RWPE1 (cell line): ENCODE measurements around the gene NOX3.
"Not testable (repeated sequence)": the region's sequence is repeated elsewhere in the genome, so short reads cannot be mapped to it uniquely, and the experiment has no call there.

Experiments used
- CTCF ChIA-PET: fragments of 350-600 bp; sonication (Branson Sonifier 250); formaldehyde crosslinking; extraction: SDS; loops from one replicate; lab custom pipeline; 2021; lab: Yijun Ruan, JAX
- POLR2A ChIA-PET: fragments of 400-600 bp; formaldehyde crosslinking; extraction: SDS; loops from one replicate; lab custom pipeline; 2020; ENCODE audit warnings: antibody characterized with exemption; ENCODE audit not compliant: low non-redundant PET; lab: Yijun Ruan, JAX
- DNase-seq: peaks from one replicate; pipeline ENCODE4 v3.0.0; 2012; ENCODE audit warnings: low spot score
- H3K27ac ChIP-seq: fragments of 450-650 bp; 2 replicates; pipeline ENCODE4 v1.5.1; 2017
- TF ChIP-seq, protein P1 (sequence below): fragments of 450-650 bp; conservative IDR thresholded peaks from 2 replicates; pipeline ENCODE4 v1.5.1; 2017; ENCODE audit warnings: low read depth, mild to moderate bottlenecking

NOX3 gene

DNA sequence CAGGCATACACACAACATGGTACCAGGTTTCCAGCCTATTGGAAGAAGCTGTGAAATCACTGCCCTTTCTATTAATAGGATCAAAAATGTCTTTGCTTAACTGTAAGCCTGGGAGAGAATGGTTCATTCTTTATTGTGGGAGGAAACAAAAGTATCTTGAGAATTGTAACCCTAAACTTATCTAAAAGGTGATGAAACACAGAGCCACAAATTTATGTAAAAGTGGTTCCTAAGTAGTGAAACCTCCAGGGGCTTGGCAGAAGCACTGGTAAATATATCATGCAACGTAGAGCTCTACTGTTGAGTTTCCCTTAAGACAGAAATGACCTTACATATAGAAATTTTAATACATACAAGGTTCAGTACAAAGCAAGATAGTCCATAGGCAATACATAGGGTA, 17.2 kb upstream of the NOX3 start:
- H3K27ac ChIP-seq, result no peak overlapping the region
- DNase-seq, result no peak
- TF ChIP-seq, protein P1, sequence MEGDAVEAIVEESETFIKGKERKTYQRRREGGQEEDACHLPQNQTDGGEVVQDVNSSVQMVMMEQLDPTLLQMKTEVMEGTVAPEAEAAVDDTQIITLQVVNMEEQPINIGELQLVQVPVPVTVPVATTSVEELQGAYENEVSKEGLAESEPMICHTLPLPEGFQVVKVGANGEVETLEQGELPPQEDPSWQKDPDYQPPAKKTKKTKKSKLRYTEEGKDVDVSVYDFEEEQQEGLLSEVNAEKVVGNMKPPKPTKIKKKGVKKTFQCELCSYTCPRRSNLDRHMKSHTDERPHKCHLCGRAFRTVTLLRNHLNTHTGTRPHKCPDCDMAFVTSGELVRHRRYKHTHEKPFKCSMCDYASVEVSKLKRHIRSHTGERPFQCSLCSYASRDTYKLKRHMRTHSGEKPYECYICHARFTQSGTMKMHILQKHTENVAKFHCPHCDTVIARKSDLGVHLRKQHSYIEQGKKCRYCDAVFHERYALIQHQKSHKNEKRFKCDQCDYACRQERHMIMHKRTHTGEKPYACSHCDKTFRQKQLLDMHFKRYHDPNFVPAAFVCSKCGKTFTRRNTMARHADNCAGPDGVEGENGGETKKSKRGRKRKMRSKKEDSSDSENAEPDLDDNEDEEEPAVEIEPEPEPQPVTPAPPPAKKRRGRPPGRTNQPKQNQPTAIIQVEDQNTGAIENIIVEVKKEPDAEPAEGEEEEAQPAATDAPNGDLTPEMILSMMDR, result no peak
- ChIA-PET POLR2A (no interaction called here), CTCF (interaction anchor here (0.6 kb wide), 1 partner anchor 544 kb away, joined by 5 read pairs; no protein-coding TSS in a partner anchor)

DNA sequence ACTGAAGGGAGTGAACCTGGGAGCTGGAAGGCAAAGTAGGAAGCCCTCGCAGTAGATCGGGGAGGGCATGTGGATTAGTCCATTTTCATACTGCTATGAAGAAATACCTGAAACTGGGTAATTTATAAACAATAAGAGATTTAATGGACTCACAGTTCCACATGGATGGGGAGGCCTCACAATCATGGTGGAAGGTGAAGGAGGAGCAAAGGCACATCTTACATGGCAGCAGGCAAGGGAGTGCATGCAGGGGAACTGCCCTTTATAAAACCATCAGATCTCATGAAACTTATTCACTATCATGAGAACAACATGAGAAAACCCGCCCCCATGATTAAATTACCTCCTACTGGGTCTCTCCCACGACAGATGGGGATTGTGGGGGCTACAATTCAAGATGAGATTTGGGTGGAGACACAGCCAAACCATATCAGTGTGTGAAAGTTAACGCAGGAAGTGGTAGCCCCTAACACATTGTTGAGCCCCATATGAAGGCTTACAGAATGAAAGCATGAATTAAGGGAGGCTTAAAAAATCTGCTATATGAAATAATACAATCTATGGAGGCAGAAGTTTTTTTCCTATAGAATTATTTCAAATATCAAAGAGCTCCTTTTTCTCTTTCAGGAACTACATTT, 15.5 kb upstream of the NOX3 start:
- POLR2A ChIA-PET, DNase-seq, H3K27ac ChIP-seq: not testable (repeated sequence)
- CTCF ChIA-PET, result interaction anchor here (0.6 kb wide), 1 partner anchor 63 kb away, joined by 5 read pairs; no protein-coding TSS in a partner anchor

DNA sequence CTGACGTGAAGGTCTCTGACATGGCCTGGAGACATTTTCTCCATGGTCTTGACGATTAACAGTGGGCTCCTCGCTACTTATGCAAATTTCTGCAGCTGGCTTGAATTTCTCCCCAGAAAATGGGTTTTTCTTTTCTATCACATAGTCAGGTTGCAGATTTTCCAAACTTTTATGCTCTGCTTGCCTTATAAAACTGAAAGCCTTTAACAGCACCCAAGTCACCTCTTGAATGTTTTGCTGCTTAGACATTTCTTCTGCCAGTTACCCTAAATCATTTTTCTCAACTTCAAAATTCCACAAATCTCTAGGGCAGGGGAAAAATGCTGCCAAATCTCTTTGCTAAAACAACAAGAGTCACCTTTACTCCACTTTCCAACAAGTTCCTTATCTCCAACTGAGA, 12.9 kb upstream of the NOX3 start:
- POLR2A ChIA-PET, result not testable (repeated sequence)

DNA sequence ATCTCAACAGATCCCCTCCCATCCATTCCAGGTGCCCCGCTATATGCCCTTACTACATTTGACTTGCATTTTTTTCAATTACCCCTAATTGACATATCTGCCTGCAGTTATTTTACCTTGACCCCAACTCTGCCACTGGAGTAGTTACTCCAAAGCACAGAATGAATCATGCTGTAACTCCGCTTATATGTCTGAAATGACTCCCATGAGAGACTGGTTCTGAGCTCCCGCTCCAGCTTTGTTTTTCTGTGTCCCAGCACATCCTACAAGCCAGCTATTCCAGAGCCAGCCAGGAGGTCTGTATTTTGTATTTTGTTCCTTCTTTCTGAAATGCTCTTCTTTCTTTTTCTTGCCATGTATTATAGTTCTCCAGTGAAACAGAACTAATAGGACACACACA, 10.9 kb upstream of the NOX3 start:
- no peak for DNase-seq
- TF ChIP-seq, protein P1, result no peak
- ChIA-PET POLR2A (no interaction called here), CTCF (no interaction called here)
- H3K27ac ChIP-seq, result no peak overlapping the region

More for the DNA sequence above, 12.9 kb upstream of the NOX3 start:
- H3K27ac ChIP-seq, CTCF ChIA-PET, DNase-seq: not testable (repeated sequence)

- no peak for DNase-seq
- TF ChIP-seq, protein P1, result no peak
- CTCF ChIA-PET, result no interaction called here
- no peak overlapping the region for H3K27ac ChIP-seq
- POLR2A ChIA-PET, result no interaction called here
Observed at GRCh38 chr6:155461556-155461955, 5.9 kb upstream of the NOX3 start.

- TF ChIP-seq, protein P1, result no peak
- POLR2A ChIA-PET, result no interaction called here
Observed at GRCh38 chr6:155454471-155454870, 1.2 kb downstream of the NOX3 start.

DNA sequence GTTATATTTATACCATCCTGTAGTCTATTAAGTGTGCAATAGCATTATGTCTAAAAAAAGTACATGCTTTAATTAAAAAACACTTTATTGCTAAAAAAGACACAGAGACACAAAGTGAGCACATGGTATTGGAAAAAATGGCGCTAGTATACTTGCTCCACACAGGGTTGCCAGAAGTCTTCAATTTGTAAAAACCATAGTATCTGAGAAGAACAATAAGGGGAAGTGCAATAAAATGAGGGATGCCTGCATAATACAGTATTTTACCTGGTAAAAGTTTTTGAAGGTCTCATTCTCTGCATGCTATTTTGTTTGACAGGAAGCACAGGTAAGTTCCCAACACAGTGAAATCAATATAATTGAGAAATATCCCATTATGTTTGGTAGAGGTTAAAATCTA, 1.6 kb downstream of the NOX3 start:
- H3K27ac ChIP-seq, result no peak overlapping the region
- DNase-seq, result no peak
- ChIA-PET POLR2A (no interaction called here), CTCF (no interaction called here)
- TF ChIP-seq, protein P1, result no peak

More at GRCh38 chr6:155454471-155454870, 1.2 kb downstream of the NOX3 start:
- CTCF ChIA-PET, result no interaction called here
- H3K27ac ChIP-seq, result no peak overlapping the region
- no peak for DNase-seq
